Effector CD8-positive, alpha-beta T cell (primary cell): ENCODE results near the gene ZNF500.

ENCODE experiments used
- DNase-seq: peaks from one replicate; lab custom pipeline; 2025; lab: John Stamatoyannopoulos, UW

The ZNF500 gene

GRCh38 chr16:4704913-4705312 lies 62.0 kb downstream of the ZNF500 start:
- DNase-seq, result no peak

GRCh38 chr16:4704491-4704890 lies 62.5 kb downstream of the ZNF500 start:
- no peak for DNase-seq

GRCh38 chr16:4703906-4704305 lies 63.1 kb downstream of the ZNF500 start:
- no peak for DNase-seq

GRCh38 chr16:4702466-4702808 lies 64.5 kb downstream of the ZNF500 start:
- no peak for DNase-seq

- DNase-seq, result no peak
These were observed 65.0 kb downstream of the ZNF500 start for GRCh38 chr16:4701791-4702465.

GRCh38 chr16:4700997-4701743 lies 65.8 kb downstream of the ZNF500 start:
- DNase-seq, result no peak

GRCh38 chr16:4700380-4700996 lies 66.5 kb downstream of the ZNF500 start:
- no peak for DNase-seq

- no peak for DNase-seq
These were observed 67.9 kb downstream of the ZNF500 start for GRCh38 chr16:4699046-4699556.

- no peak for DNase-seq
These were observed 68.5 kb downstream of the ZNF500 start for GRCh38 chr16:4698321-4699045.
